K562 (cell line): ENCODE data around the gene KRT72. TPM values are rescaled to one million over a fixed set of nuclear protein-coding genes. Genes with fewer than 3 reads are reported as not detected.

Source experiments
- ATAC-seq: fragments of 200-7000 bp; cut with Tn5 transposase; 3 replicates; pipeline ENCODE4 v1.9.1; 2020; ENCODE audit warnings: moderate library complexity
- BruUV-seq: library from RNA; stranded (reverse); fragments of 400-500 nt; replicated peaks from 2 replicates; lab custom pipeline; 2021; lab: Mats Ljungman, UMichigan
- CTCF ChIA-PET: fragments of 300-600 bp; formaldehyde crosslinking; extraction: SDS; loops from one replicate; lab custom pipeline; 2021; ENCODE audit warnings: low intra/inter-chr PET ratio; lab: Yijun Ruan, JAX
- POLR2A ChIA-PET: fragments of 300-600, 350-650 bp; sonication (Branson Sonifier 250); formaldehyde crosslinking; extraction: SDS; loops from one replicate; lab custom pipeline; 2021; ENCODE audit warnings: antibody characterized with exemption, inconsistent platforms; lab: Yijun Ruan, JAX
- DNase-seq, 4 experiments: peaks; one replicate each; pipeline versions ENCODE4 v3.0.0 to v3.0.0-alpha.2; 2011 to 2018; ENCODE audit warnings: low spot score in 3 of 4, mixed read lengths in 3 of 4; ENCODE audit errors: extremely low read depth in 1 of 4
- FAIRE-seq: peaks from 2 replicates; lab custom pipeline; 2011; peaks lifted over from hg19 to GRCh38; lab: Jason Lieb, UNC
- H2AFZ ChIP-seq: 2 replicates; pipeline ENCODE4 v1.6.0; 2011; ENCODE audit warnings: low read depth, low read length, control low read depth, inconsistent platforms
- H3K27ac ChIP-seq: fragments of 200-600 bp; 3 replicates; pipeline ENCODE4 v1.8.0; 2011; ENCODE audit warnings: low read depth, mild to moderate bottlenecking, control low read depth, inconsistent platforms, low read length, moderate library complexity, mixed read lengths; ENCODE audit errors: extremely low read depth
- H3K27me3 ChIP-seq, 2 experiments: fragments of 300-600 bp in 1 of 2; 2 replicates in 1 of 2; 3 replicates in 1 of 2; pipeline versions ENCODE4 v1.6.0 to v1.8.0; 2011; ENCODE audit warnings: inconsistent platforms in 2 of 2, low read length in 2 of 2, mild to moderate bottlenecking in 1 of 2, mixed read lengths in 1 of 2, moderate library complexity in 1 of 2; ENCODE audit not compliant: control insufficient read depth in 2 of 2, insufficient read depth in 2 of 2
- H3K36me3 ChIP-seq: fragments of 300-600 bp; 3 replicates; pipeline ENCODE4 v1.8.0; 2011; ENCODE audit warnings: mild to moderate bottlenecking, low read length, inconsistent platforms; ENCODE audit not compliant: control insufficient read depth, insufficient read depth
- H3K4me1 ChIP-seq, 2 experiments: fragments of 200-600 bp in 1 of 2; replicated peaks in 1 of 2; 2 replicates in 1 of 2; 3 replicates in 1 of 2; pipeline versions ENCODE4 v1.5.1 to v1.8.0; 2011; ENCODE audit warnings: inconsistent platforms in 2 of 2, low read length in 2 of 2, mild to moderate bottlenecking in 1 of 2, mixed read lengths in 1 of 2, moderate library complexity in 1 of 2; ENCODE audit not compliant: control insufficient read depth in 2 of 2, insufficient read depth in 2 of 2
- H3K4me2 ChIP-seq: 2 replicates; pipeline ENCODE4 v1.6.1; 2011; ENCODE audit warnings: low read length, control low read depth, inconsistent platforms, mixed read lengths; ENCODE audit not compliant: insufficient read depth
- H3K4me3 ChIP-seq: fragments of 200-600 bp; sonication (generic), shearing (Covaris generic); 2 replicates; pipeline ENCODE4 v1.5.1; 2016; ENCODE audit warnings: control low read depth, inconsistent platforms
- H3K79me2 ChIP-seq: fragments of 200-600 bp; 3 replicates; pipeline ENCODE4 v1.8.0; 2011; ENCODE audit warnings: low read length, inconsistent platforms; ENCODE audit not compliant: control insufficient read depth, insufficient read depth
- H3K9ac ChIP-seq, 2 experiments: 2 replicates each; pipeline versions ENCODE4 v1.6.0 to v1.6.1; 2011; ENCODE audit warnings: low read depth in 2 of 2, low read length in 2 of 2, control low read depth in 1 of 2, inconsistent platforms in 1 of 2, mild to moderate bottlenecking in 1 of 2, mixed read lengths in 1 of 2; ENCODE audit not compliant: insufficient read depth in 1 of 2
- H3K9me1 ChIP-seq: one replicate; pipeline ENCODE4 v1.6.0; 2011; ENCODE audit warnings: inconsistent platforms, mild to moderate bottlenecking, low read length, moderate library complexity; ENCODE audit not compliant: control insufficient read depth, insufficient read depth
- H3K9me3 ChIP-seq: replicated peaks from 2 replicates; pipeline ENCODE4 v1.5.1; 2011; ENCODE audit warnings: low read depth, low read length, inconsistent platforms; ENCODE audit not compliant: control insufficient read depth, insufficient read depth
- H4K20me1 ChIP-seq: replicated peaks from 2 replicates; pipeline ENCODE4 v1.6.1; 2011; ENCODE audit warnings: low read length, inconsistent platforms, mixed read lengths; ENCODE audit not compliant: control insufficient read depth, insufficient read depth
- CEBPG ChIP-seq, 3 experiments: fragments of 200-800 bp in 1 of 3; sonication (Bioruptor generic) in 1 of 3; sonication (generic) in 1 of 3; formaldehyde crosslinking in 1 of 3; IDR thresholded peaks in 2 of 3; conservative IDR thresholded peaks in 1 of 3; 2 replicates each; pipeline versions ENCODE4 v1.6.1 to v1.8.0; 2016 to 2022; ENCODE audit warnings: missing compliant biosample characterization in 2 of 3, missing genetic modification characterization in 2 of 3, mild to moderate bottlenecking in 1 of 3, missing genetic modification reagents in 1 of 3
- GABPA ChIP-seq: fragments of 200-800 bp; sonication (Bioruptor generic); conservative IDR thresholded peaks from 2 replicates; pipeline ENCODE4 v1.6.1; 2016; ENCODE audit warnings: low read depth, missing genetic modification characterization, missing compliant biosample characterization
- NFXL1 ChIP-seq: fragments of 450-650 bp; formaldehyde crosslinking; IDR thresholded peaks from 2 replicates; pipeline ENCODE4 v1.4.0; 2021; ENCODE audit warnings: mild to moderate bottlenecking
- RUNX1 ChIP-seq: sonication (generic); IDR thresholded peaks from 2 replicates; pipeline ENCODE4 v1.6.1; 2016; ENCODE audit warnings: antibody characterized with exemption, low read depth
- SRSF1 ChIP-seq: fragments of 200-400 bp; formaldehyde crosslinking; IDR thresholded peaks from 2 replicates; pipeline ENCODE4 v1.6.1; 2017; ENCODE audit warnings: mild to moderate bottlenecking, low read depth, low read length, moderate library complexity
- TRIM24 ChIP-seq, 2 experiments: fragments of 450-650 bp; IDR thresholded peaks; 2 replicates each; pipeline ENCODE4 v1.6.1; 2016
- ZNF175 ChIP-seq: fragments of 200-800 bp; sonication (Bioruptor generic); IDR thresholded peaks from 2 replicates; pipeline ENCODE4 v1.6.1; 2016; ENCODE audit warnings: low read depth, mild to moderate bottlenecking, missing genetic modification characterization, missing compliant biosample characterization
- ZNF449 ChIP-seq: fragments of 250-450 bp; sonication (Bioruptor Pico); IDR thresholded peaks from 2 replicates; pipeline ENCODE4 v1.8.0; 2022; ENCODE audit warnings: moderate library complexity, mild to moderate bottlenecking, inconsistent platforms
- ZNF584 ChIP-seq: fragments of 200-800 bp; sonication (Bioruptor generic); IDR thresholded peaks from 2 replicates; pipeline ENCODE4 v1.6.1; 2016; ENCODE audit warnings: low read depth, mild to moderate bottlenecking, missing genetic modification characterization, missing compliant biosample characterization
- ZNF589 ChIP-seq: fragments of 200-800 bp; sonication (Bioruptor generic); IDR thresholded peaks from 2 replicates; pipeline ENCODE4 v1.6.1; 2016; ENCODE audit warnings: low read depth, missing genetic modification characterization, missing compliant biosample characterization
- WGBS: fragments of 100-300 bp; shearing (Covaris generic); methylation state at CpG from one replicate; pipeline ENCODE4 v1.1.6; 2016; ENCODE audit warnings: low coverage, mixed read lengths; ENCODE audit not compliant: insufficient coverage; ENCODE audit errors: missing lambda C conversion rate; 5-methylcytosine and 5-hydroxymethylcytosine counted together
- in situ Hi-C: fragments of 300-500 bp; cut with MboI; formaldehyde crosslinking; loops from 4 replicates; pipeline ENCODE4 v1.15.0; 2018; ENCODE audit warnings: inconsistent platforms, mixed read lengths
- intact Hi-C: fragments of 100-400 bp; cut with micrococcal nuclease; formaldehyde crosslinking; loops from 2 replicates; pipeline ENCODE4 v1.14.2; 2022
- polyA plus RNA-seq, 8 experiments: library from polyadenylated mRNA; depleted of rRNA in 4 of 8; stranded (reverse) in 5 of 8; unstranded in 3 of 8; fragments of >200 nt; fragmentation: Nextera tagmentation in 2 of 8; fragmentation: Illumina TruSeq in 1 of 8; extraction: Ambion mirVana in 2 of 8; extraction: Trizol in 1 of 8; gene quantifications; 2 replicates each; pipeline versions ENCODE4 v1.2.1 to v1.2.3, GENCODE V29; 2011 to 2014; ENCODE audit warnings: inconsistent platforms in 1 of 8, missing spikeins in 1 of 8
- total RNA-seq, 7 experiments: library from RNA; depleted of rRNA in 6 of 7; stranded (reverse); fragments of >200 nt in 6 of 7; fragmentation: Illumina TruSeq in 2 of 7; extraction: Trizol in 2 of 7; gene quantifications; 2 replicates each; pipeline versions ENCODE4 v1.2.1 to v1.2.3, GENCODE V29; 2011 to 2021; ENCODE audit warnings: low replicate concordance in 1 of 7
- TF ChIP-seq, protein P1 (sequence below): sonication (generic); formaldehyde crosslinking; IDR thresholded peaks from 2 replicates; pipeline ENCODE4 v1.8.1; 2022; ENCODE audit warnings: missing genetic modification reagents

The KRT72 gene
- total and polyA plus RNA-seq, 9 of the 15 experiments (the other 6 are each of a cell fraction or from before 2014, with no cell fraction given) = not detected

DNA sequence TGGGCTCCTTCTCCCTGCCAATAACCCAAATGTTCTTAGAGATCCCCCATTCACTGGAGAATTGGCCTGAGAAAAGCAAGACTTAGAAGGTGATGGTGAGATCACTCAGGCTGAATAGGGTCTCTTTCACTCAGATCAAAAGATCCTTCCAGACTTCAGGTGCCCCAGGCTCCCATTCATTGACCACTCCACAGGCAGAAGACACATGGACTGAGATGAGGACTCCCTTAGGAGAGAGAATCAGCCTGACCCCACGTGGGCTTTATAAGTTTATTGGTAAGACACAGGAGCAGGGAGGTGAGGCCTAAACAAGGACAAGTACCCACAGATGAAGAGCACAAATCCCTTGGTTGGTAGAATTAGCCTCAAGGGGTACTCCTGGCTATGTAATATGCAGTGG, 6.1 kb upstream of the KRT72 start:
- H3K27me3 ChIP-seq = peaks cover 0 to 15% of the 10 kb centered on the region in 2 experiments; a peak in 2 of 5 replicates
- H3K79me2 ChIP-seq = no peaks in the 10 kb centered on the region
- no peak overlapping the region for H3K27ac ChIP-seq
- ChIA-PET CTCF (no interaction called here), POLR2A (interaction anchor here (1.4 kb wide), 1 partner anchor 10 kb away, joined by 4 read pairs; no protein-coding TSS in a partner anchor)
- H3K9me3 ChIP-seq = no peaks in the 10 kb centered on the region
- no TSS peak for BruUV-seq
- H3K4me2 ChIP-seq = no peak overlapping the region
- no peaks in the 10 kb centered on the region for H3K36me3 ChIP-seq
- no peak overlapping the region for H3K4me3 ChIP-seq
- FAIRE-seq = no peak
- H3K4me1 ChIP-seq = peaks cover 6 to 7% of the 10 kb centered on the region in 2 experiments; a peak in 4 of 5 replicates
- TF ChIP-seq ZNF584 (peak; percentile 52; the same call in 1 of the 2 replicates), TRIM24 (IDR thresholded peaks at IDR 0.05) (no peak)
- no peaks in the 10 kb centered on the region for H4K20me1 ChIP-seq
- no peak for DNase-seq
- in situ Hi-C loops (no loop called here), intact Hi-C loops (no loop called here)
- no peaks in the 10 kb centered on the region for H3K9me1 ChIP-seq
- no peak for ATAC-seq
- 8% methylated on average over 1 of the region's 1 CpG for WGBS
- no peak overlapping the region for H2AFZ ChIP-seq
- no peak overlapping the region for H3K9ac ChIP-seq

DNA sequence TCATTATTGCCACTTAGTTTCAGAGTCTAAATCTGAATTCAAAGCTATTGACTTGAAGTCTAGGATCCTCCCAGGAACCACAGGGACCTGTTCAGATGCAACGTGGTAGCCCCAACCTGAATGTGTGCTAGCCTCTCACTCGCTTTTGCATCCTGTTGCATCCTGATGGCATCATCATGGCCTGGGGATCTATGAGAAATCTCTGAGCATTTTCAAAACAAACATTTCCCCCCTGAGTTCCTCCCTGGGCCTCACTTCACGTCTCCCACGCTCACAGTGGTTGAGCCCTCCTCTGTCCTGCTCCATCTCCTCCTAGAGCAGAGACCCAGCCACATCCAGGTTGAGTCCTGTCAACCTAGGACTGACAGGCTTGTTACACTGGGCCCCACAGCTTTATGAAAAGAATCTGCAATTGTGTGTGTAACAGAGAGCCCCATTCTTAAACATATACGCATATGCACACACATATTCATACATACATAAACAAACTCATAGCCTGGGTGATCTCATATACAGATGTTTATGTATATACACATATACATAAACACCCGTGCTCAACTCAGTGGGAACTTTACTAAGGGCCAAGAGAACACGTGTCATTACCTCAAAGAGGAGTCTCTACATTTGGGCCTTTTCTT, 5.4 kb upstream of the KRT72 start:
- CTCF ChIA-PET = no interaction called here
- peaks cover 6 to 7% of the 10 kb centered on the region in 2 experiments; a peak in 4 of 5 replicates for H3K4me1 ChIP-seq
- POLR2A ChIA-PET = interaction anchor here (0.5 kb wide), 1 partner anchor 300 kb away, joined by 4 read pairs; no protein-coding TSS in a partner anchor
- FAIRE-seq (no peak), DNase-seq (no peak), ATAC-seq (no peak; the same call in 2 of the 3 replicates)
- no peaks in the 10 kb centered on the region for H4K20me1 ChIP-seq
- H3K4me3 ChIP-seq = no peak overlapping the region
- no peak overlapping the region for H2AFZ ChIP-seq
- WGBS = 19% methylated on average over 7 of the region's 7 CpGs
- no peaks in the 10 kb centered on the region for H3K36me3 ChIP-seq
- no peak overlapping the region for H3K27ac ChIP-seq
- in situ Hi-C loops (no loop called here), intact Hi-C loops (no loop called here)
- BruUV-seq = no TSS peak
- no peaks in the 10 kb centered on the region for H3K9me3 ChIP-seq
- H3K9me1 ChIP-seq = no peaks in the 10 kb centered on the region
- H3K4me2 ChIP-seq = no peak overlapping the region
- no peaks in the 10 kb centered on the region for H3K79me2 ChIP-seq
- H3K9ac ChIP-seq = no peak overlapping the region
- peaks cover 0 to 17% of the 10 kb centered on the region in 2 experiments; a peak in 3 of 5 replicates for H3K27me3 ChIP-seq
- no peak for TF ChIP-seq NFXL1
- TF ChIP-seq ZNF175 = no peak; the same call in 1 of the 2 replicates
- no peak for TF ChIP-seq RUNX1
- TF ChIP-seq, protein P1, sequence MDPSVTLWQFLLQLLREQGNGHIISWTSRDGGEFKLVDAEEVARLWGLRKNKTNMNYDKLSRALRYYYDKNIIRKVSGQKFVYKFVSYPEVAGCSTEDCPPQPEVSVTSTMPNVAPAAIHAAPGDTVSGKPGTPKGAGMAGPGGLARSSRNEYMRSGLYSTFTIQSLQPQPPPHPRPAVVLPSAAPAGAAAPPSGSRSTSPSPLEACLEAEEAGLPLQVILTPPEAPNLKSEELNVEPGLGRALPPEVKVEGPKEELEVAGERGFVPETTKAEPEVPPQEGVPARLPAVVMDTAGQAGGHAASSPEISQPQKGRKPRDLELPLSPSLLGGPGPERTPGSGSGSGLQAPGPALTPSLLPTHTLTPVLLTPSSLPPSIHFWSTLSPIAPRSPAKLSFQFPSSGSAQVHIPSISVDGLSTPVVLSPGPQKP (CRISPR knock-in tag) = no peak
- TF ChIP-seq SRSF1 = no peak
- peak; percentile 64 for TF ChIP-seq CEBPG (CRISPR knock-in tag; IDR thresholded peaks at IDR 0.05)
- TF ChIP-seq CEBPG (tag; conservative IDR thresholded peaks at IDR 0.05 in 1 of 2, IDR thresholded peaks at IDR 0.05 in 1 of 2) = peak in 1 of 2 experiments; percentile 95; a peak in 2 of 4 replicates
- TF ChIP-seq ZNF589 (CRISPR knock-in tag) = peak; percentile 86
- TF ChIP-seq GABPA = 0 out of 2 replicates have a peak, but pooled peaks have one; percentile 35
- TF ChIP-seq ZNF449 (CRISPR knock-in tag) = 0 out of 2 replicates have a peak, but pooled peaks have one; percentile 6
